Bronchial epithelial cell (primary cell): ENCODE results near the gene WASF1. TPM values are rescaled to one million over a fixed set of nuclear protein-coding genes. Genes with fewer than 3 reads are reported as not detected.

Experiments used
- DNase-seq: peaks from one replicate; pipeline ENCODE4 v3.0.0-alpha.2; 2010; ENCODE audit warnings: low read depth
- FAIRE-seq: peaks from 2 replicates; lab custom pipeline; 2011; peaks lifted over from hg19 to GRCh38; lab: Jason Lieb, UNC
- H3K27me3 ChIP-seq: 2 replicates; pipeline ENCODE4 v1.5.1; 2011; ENCODE audit warnings: low read length; ENCODE audit not compliant: control insufficient read depth, insufficient read depth
- H3K36me3 ChIP-seq: 2 replicates; pipeline ENCODE4 v1.5.1; 2011; ENCODE audit warnings: low read length; ENCODE audit not compliant: control insufficient read depth, insufficient read depth
- H3K4me3 ChIP-seq: 2 replicates; pipeline ENCODE4 v1.5.1; 2011; ENCODE audit warnings: mild to moderate bottlenecking, low read depth, low read length, control low read depth
- total RNA-seq: library from RNA; depleted of rRNA; stranded (reverse); fragments of >200 nt; gene quantifications from 2 replicates; pipeline ENCODE4 v1.2.1, GENCODE V29; 2014
- TF ChIP-seq, protein P1 (sequence below): IDR thresholded peaks from 2 replicates; pipeline ENCODE4 v1.5.1; 2011; ENCODE audit warnings: mild to moderate bottlenecking, moderate library complexity, low read length, control low read depth, inconsistent platforms; ENCODE audit not compliant: insufficient read depth, severe bottlenecking

The WASF1 gene
- total RNA-seq, 1 donor from 2014 or later, result 7.1 TPM

- Histone ChIP-seq H3K27me3 (no peaks in the 10 kb centered on the region), H3K4me3 (peak overlapping the region; percentile 95), H3K36me3 (no peaks in the 10 kb centered on the region)
- TF ChIP-seq, protein P1, sequence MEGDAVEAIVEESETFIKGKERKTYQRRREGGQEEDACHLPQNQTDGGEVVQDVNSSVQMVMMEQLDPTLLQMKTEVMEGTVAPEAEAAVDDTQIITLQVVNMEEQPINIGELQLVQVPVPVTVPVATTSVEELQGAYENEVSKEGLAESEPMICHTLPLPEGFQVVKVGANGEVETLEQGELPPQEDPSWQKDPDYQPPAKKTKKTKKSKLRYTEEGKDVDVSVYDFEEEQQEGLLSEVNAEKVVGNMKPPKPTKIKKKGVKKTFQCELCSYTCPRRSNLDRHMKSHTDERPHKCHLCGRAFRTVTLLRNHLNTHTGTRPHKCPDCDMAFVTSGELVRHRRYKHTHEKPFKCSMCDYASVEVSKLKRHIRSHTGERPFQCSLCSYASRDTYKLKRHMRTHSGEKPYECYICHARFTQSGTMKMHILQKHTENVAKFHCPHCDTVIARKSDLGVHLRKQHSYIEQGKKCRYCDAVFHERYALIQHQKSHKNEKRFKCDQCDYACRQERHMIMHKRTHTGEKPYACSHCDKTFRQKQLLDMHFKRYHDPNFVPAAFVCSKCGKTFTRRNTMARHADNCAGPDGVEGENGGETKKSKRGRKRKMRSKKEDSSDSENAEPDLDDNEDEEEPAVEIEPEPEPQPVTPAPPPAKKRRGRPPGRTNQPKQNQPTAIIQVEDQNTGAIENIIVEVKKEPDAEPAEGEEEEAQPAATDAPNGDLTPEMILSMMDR, result no peak
- FAIRE-seq (no peak), DNase-seq (peak; percentile 29)
Observed at GRCh38 chr6:110181131-110182030, 1.9 kb upstream of the WASF1 start.

DNA sequence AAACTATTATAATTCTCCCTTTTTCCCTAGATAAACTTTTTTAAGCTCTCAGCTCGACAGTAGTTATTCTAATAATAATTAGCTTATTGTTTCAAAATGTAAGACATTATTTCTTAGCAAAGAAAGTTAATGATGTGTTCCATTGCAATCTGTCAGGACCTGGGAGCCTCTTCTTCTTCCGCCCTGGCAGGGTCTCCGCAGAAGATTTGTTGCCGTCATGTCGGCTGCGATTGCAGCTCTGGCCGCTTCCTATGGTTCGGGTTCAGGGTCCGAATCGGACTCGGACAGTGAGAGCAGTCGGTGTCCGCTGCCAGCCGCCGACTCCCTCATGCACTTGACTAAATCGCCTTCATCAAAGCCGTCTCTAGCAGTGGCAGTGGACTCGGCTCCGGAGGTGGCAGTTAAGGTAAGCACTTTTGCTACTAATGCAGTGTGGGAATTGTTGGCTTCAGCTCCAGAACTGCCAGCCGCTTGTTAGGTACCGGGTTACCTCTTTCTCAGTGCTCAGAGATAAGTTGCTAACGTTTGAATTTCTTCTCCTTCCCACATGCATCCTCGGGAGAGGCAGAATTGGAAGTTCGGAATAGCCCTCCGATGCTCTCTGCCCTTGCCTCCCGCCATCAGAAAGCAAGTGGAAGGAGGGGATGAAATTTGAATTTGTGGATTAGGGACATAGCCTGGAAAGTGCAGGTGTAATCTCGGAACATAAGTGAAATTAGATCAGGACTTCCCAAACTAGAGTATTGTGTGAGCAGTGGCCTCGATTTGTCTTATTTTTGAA lies 948 bp upstream of the WASF1 start, which contains the start of gene CDC40:
TSS of gene CDC40 (plus strand) at position 200 of the 781 bp plus-strand sequence. CDS start at position 218, 18 bp downstream.
- Histone ChIP-seq H3K27me3 (no peaks in the 10 kb centered on the region), H3K4me3 (peak within 1 kb of the TSS; percentile 95), H3K36me3 (no peaks in the 10 kb centered on the region)
- DNase-seq (no peak), FAIRE-seq (no peak)
- TF ChIP-seq, protein P1, result no peak

GRCh38 chr6:110178626-110179405 lies 654 bp downstream of the WASF1 start:
- TF ChIP-seq, protein P1, result peak; percentile 64
- DNase-seq (peak; percentile 80), FAIRE-seq (no peak)
- no peaks in the 10 kb centered on the region for H3K27me3 ChIP-seq
- peak overlapping the region; percentile 95 for H3K4me3 ChIP-seq
- no peaks in the 10 kb centered on the region for H3K36me3 ChIP-seq

GRCh38 chr6:110173506-110174132 lies 5.9 kb downstream of the WASF1 start:
- TF ChIP-seq, protein P1, result no peak
- no peaks in the 10 kb centered on the region for H3K36me3 ChIP-seq
- FAIRE-seq (no peak), DNase-seq (no peak)
- H3K4me3 ChIP-seq, result no peak overlapping the region
- no peaks in the 10 kb centered on the region for H3K27me3 ChIP-seq

DNA sequence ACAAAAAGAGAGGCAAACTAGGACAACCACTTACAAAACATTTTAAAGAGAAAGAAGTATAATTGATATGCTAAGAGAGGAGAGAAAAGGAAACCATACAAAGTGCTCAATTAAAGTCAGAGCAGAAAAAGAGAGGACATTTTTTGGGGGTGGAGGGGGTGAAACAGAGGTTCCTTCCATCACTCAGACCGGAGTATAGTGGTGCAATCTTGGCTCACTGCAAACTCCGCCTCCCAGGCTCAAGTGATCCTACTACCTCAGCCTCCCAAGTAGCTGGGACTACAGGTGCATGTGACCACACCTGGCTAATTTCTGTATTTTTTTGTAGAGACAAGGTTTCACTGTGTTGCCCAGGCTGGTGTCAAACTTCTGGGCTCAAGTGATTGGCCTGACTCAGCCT lies 9.4 kb downstream of the WASF1 start:
- H3K27me3 ChIP-seq, result no peaks in the 10 kb centered on the region
- no peak for FAIRE-seq
- DNase-seq, result no peak
- no peak overlapping the region for H3K4me3 ChIP-seq
- TF ChIP-seq, protein P1, result no peak
- H3K36me3 ChIP-seq, result no peaks in the 10 kb centered on the region
